Transverse colon (tissue), 3 donors: ENCODE measurements around the gene RCE1.
"Not testable (repeated sequence)": the region's sequence is repeated elsewhere in the genome, so short reads cannot be mapped to it uniquely, and the experiment has no call there.

Source experiments
- POLR2A ChIP-seq: fragments of 450-650 bp; IDR thresholded peaks from one replicate; pipeline ENCODE4 v1.6.1; 2016; ENCODE audit warnings: antibody characterized with exemption, mild to moderate bottlenecking, moderate library complexity
- TF ChIP-seq, protein P1 (sequence below), 5 experiments: fragments of 200-600 bp in 3 of 5; fragments of 450-650 bp in 2 of 5; sonication (generic) in 3 of 5; IDR thresholded peaks; 1 replicate in 2 of 5; 2 replicates in 3 of 5; pipeline ENCODE4 v1.5.1; 2016 to 2017; ENCODE audit warnings: antibody characterized with exemption in 5 of 5, inconsistent platforms in 3 of 5, mild to moderate bottlenecking in 2 of 5, moderate library complexity in 1 of 5

GRCh38 chr11:66799815-66800214, 43.4 kb upstream of the RCE1 start:
- TF ChIP-seq POLR2A = not testable (repeated sequence)
- TF ChIP-seq, protein P1, sequence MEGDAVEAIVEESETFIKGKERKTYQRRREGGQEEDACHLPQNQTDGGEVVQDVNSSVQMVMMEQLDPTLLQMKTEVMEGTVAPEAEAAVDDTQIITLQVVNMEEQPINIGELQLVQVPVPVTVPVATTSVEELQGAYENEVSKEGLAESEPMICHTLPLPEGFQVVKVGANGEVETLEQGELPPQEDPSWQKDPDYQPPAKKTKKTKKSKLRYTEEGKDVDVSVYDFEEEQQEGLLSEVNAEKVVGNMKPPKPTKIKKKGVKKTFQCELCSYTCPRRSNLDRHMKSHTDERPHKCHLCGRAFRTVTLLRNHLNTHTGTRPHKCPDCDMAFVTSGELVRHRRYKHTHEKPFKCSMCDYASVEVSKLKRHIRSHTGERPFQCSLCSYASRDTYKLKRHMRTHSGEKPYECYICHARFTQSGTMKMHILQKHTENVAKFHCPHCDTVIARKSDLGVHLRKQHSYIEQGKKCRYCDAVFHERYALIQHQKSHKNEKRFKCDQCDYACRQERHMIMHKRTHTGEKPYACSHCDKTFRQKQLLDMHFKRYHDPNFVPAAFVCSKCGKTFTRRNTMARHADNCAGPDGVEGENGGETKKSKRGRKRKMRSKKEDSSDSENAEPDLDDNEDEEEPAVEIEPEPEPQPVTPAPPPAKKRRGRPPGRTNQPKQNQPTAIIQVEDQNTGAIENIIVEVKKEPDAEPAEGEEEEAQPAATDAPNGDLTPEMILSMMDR (IDR thresholded peaks at IDR 0.05) = not testable (repeated sequence)
